ENCODE results near the gene CNTNAP2. TPM values are rescaled to one million over a fixed set of nuclear protein-coding genes. Genes with fewer than 3 reads are reported as not detected.

Gene CNTNAP2
- polyA plus RNA-seq, 4 donors: 0.54 to 10.1 (median 2.6) TPM

DNA sequence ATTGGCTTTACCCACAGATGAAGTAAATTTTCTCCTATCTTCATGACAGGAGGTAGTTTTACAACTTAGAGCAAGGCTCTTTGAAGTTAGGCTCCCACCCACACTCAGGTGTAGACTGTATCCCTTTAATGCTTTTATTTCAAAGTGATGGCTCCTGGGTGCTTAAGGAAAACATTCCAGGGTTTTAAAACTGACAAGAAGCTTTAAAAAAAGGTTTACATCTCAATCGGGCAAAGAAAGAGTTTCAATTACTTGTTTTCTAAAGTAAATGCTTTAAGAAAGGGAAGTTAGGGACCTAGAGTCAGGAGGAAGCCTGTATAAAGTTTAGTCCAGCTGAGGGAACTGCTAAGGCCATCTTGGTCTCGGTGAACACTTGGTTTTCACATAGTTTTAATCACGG is 1320.1 kb downstream of the CNTNAP2 start:
- Histone ChIP-seq H3K4me3 (ENCODE audit: low read depth in 1 of 3, low read length in 3 of 3) (no peak overlapping the region), H3K36me3 (ENCODE audit: control insufficient read depth in 3 of 3, insufficient read depth in 2 of 3, low read depth in 1 of 3, low read length in 3 of 3) (no peaks in the 10 kb centered on the region), H3K9me3 (ENCODE audit: control insufficient read depth in 2 of 2, insufficient read depth in 1 of 2, low read depth in 1 of 2, low read length in 1 of 2) (peaks cover 0 to under 1% of the 10 kb centered on the region in 2 donors), H3K27ac (ENCODE audit: low read depth in 1 of 3, low read length in 2 of 3) (no peak overlapping the region), H3K4me1 (ENCODE audit: control insufficient read depth in 3 of 3, insufficient read depth in 2 of 3, low read depth in 1 of 3, low read length in 2 of 3) (no peaks in the 10 kb centered on the region), H3K27me3 (ENCODE audit: control insufficient read depth in 3 of 3, insufficient read depth in 3 of 3, low read length in 3 of 3) (no peaks in the 10 kb centered on the region)
- FAIRE-seq (no peak), DNase-seq (no peak)
- 52 to 60% (median 59%) methylated on average over 3 of the region's 3 CpGs for WGBS, 3 donors

DNA sequence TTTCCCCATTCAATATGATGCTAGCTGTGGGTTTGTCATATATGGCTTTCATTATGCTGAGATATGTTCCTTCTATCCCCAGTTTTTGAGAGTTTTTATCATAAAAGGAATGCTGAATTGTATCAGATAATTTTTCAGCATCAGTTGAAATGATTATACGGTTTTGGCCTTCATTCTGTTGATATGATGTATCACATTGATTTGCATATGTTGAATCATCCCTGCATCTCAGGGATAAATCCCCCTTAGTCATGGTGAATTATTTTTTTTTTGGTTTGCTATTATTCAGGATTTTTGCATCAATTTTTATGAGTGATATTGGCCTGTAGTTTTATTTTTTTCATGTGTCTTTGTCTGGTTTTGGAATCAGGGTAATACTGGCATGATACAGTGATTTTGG is 1321.6 kb downstream of the CNTNAP2 start:
- Histone ChIP-seq H3K4me1 (ENCODE audit: control insufficient read depth in 3 of 3, insufficient read depth in 2 of 3, low read depth in 1 of 3, low read length in 2 of 3) (no peaks in the 10 kb centered on the region), H3K9me3 (ENCODE audit: control insufficient read depth in 2 of 2, insufficient read depth in 1 of 2, low read depth in 1 of 2, low read length in 1 of 2) (peaks cover 0 to 13% of the 10 kb centered on the region in 2 donors), H3K36me3 (ENCODE audit: control insufficient read depth in 3 of 3, insufficient read depth in 2 of 3, low read depth in 1 of 3, low read length in 3 of 3) (no peaks in the 10 kb centered on the region), H3K27me3 (ENCODE audit: control insufficient read depth in 3 of 3, insufficient read depth in 3 of 3, low read length in 3 of 3) (no peaks in the 10 kb centered on the region), H3K4me3 (ENCODE audit: low read depth in 1 of 3, low read length in 3 of 3) (no peak overlapping the region), H3K27ac (ENCODE audit: low read depth in 1 of 3, low read length in 2 of 3) (no peak overlapping the region)
- 75 to 83% (median 82%) methylated on average over 1 of the region's 1 CpG for WGBS, 3 donors
- no peak for DNase-seq
- FAIRE-seq: no peak

DNA sequence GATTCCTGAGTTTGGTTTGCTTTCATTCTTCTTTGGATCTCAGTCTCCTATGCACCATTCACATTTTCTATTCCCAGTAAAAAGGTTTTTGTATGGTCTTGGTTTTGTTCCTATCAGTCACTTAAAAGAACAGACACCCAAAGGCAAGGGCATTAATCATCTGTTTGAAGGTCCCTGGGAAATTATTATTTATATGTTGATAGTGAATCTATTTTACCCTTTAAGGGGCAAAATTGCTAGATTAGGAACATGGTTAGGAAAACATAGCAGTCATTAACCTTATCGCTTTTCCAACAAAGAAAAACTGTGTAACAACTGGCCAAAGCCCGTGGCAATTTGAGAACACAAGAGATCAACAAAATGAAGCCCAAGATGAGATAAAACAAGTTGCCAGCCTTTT is 1327.3 kb downstream of the CNTNAP2 start:
- H3K4me3 ChIP-seq (ENCODE audit: low read depth in 1 of 3, low read length in 3 of 3): no peak overlapping the region
- no peak overlapping the region for H3K27ac ChIP-seq (ENCODE audit: low read depth in 1 of 3, low read length in 2 of 3)
- FAIRE-seq: no peak
- 29 to 58% (median 33%) methylated on average over 2 of the region's 2 CpGs for WGBS, 3 donors
- H3K4me1 ChIP-seq (ENCODE audit: control insufficient read depth in 3 of 3, insufficient read depth in 2 of 3, low read depth in 1 of 3, low read length in 2 of 3): no peaks in the 10 kb centered on the region
- H3K9me3 ChIP-seq (ENCODE audit: control insufficient read depth in 2 of 2, insufficient read depth in 1 of 2, low read depth in 1 of 2, low read length in 1 of 2): peaks cover 0 to 13% of the 10 kb centered on the region in 2 donors
- H3K36me3 ChIP-seq (ENCODE audit: control insufficient read depth in 3 of 3, insufficient read depth in 2 of 3, low read depth in 1 of 3, low read length in 3 of 3): no peaks in the 10 kb centered on the region
- no peaks in the 10 kb centered on the region for H3K27me3 ChIP-seq (ENCODE audit: control insufficient read depth in 3 of 3, insufficient read depth in 3 of 3, low read length in 3 of 3)
- no peak for DNase-seq

DNA sequence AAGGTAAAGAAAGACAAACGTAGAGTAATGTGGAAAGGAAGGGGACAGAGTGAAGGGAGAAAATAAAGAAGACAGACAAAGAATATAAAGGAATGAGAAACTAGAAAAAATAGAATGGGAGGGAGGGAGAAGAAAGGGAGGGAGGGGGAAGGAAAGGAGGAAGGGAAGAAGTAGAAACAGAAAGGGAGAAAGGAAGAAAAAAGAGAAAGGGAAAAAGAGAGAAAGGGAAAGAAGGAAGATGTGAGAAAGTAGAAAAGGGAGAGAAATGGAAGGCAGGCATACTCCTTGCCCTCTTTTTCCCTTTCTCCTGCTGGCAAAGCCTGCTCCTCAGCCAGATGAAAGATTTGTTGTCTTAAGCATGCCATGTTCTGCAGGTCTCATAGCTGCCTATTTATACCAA is 1336.2 kb downstream of the CNTNAP2 start:
- Histone ChIP-seq H3K9me3 (ENCODE audit: control insufficient read depth in 2 of 2, insufficient read depth in 1 of 2, low read depth in 1 of 2, low read length in 1 of 2) (peaks cover 0 to 2% of the 10 kb centered on the region in 2 donors), H3K36me3 (ENCODE audit: control insufficient read depth in 3 of 3, insufficient read depth in 2 of 3, low read depth in 1 of 3, low read length in 3 of 3) (no peaks in the 10 kb centered on the region), H3K27me3 (ENCODE audit: control insufficient read depth in 3 of 3, insufficient read depth in 3 of 3, low read length in 3 of 3) (no peaks in the 10 kb centered on the region), H3K27ac (ENCODE audit: low read depth in 1 of 3, low read length in 2 of 3) (no peak overlapping the region), H3K4me3 (ENCODE audit: low read depth in 1 of 3, low read length in 3 of 3) (no peak overlapping the region), H3K4me1 (ENCODE audit: control insufficient read depth in 3 of 3, insufficient read depth in 2 of 3, low read depth in 1 of 3, low read length in 2 of 3) (no peaks in the 10 kb centered on the region)
- WGBS, 3 donors: 45 to 64% (median 50%) methylated on average over 1 of the region's 1 CpG
- FAIRE-seq (no peak), DNase-seq (no peak)

DNA sequence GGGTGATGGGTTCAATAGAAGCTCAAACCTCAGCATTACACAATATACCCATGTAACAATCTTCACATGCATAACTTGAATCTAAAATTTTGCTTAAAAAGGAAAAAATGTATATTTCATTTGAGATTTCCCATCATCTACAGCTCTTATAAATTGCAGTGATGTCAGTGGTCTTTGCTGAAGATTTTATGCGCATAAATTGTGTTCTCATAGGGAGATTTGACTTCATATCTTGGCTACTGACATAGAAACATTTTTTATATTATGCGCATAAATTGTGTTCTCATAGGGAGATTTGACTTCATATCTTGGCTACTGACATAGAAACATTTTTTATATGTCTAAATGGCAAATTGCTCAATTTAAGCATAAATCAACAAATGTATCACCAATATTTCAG is 1348.6 kb downstream of the CNTNAP2 start:
- no peaks in the 10 kb centered on the region for H3K27me3 ChIP-seq (ENCODE audit: control insufficient read depth in 3 of 3, insufficient read depth in 3 of 3, low read length in 3 of 3)
- H3K36me3 ChIP-seq (ENCODE audit: control insufficient read depth in 3 of 3, insufficient read depth in 2 of 3, low read depth in 1 of 3, low read length in 3 of 3): no peaks in the 10 kb centered on the region
- H3K4me3 ChIP-seq (ENCODE audit: low read depth in 1 of 3, low read length in 3 of 3): no peak overlapping the region
- DNase-seq (no peak), FAIRE-seq (no peak)
- 95 to 97% (median 96%) methylated on average over 2 of the region's 2 CpGs for WGBS, 3 donors
- H3K9me3 ChIP-seq (ENCODE audit: control insufficient read depth in 2 of 2, insufficient read depth in 1 of 2, low read depth in 1 of 2, low read length in 1 of 2): no peaks in the 10 kb centered on the region
- no peaks in the 10 kb centered on the region for H3K4me1 ChIP-seq (ENCODE audit: control insufficient read depth in 3 of 3, insufficient read depth in 2 of 3, low read depth in 1 of 3, low read length in 2 of 3)
- no peak overlapping the region for H3K27ac ChIP-seq (ENCODE audit: low read depth in 1 of 3, low read length in 2 of 3)

DNA sequence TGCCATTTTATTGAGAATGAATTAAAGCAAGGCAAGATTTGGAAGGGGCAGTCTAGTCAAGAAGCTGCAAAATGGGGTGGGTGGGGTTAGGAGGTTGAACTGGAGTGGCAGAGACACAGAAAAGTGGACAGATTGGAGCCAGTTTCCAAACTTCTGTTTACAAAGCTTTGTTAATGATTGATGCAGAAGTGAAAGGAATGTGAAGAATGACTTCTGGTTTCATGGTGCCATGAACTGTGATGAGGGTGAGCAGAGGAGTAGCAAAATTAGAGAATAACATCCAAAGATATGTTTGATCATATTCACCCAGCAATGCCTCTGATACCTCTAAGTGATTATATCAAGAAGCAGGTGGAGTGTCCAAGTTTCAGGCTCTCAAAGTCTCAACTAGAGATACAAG is 1356.0 kb downstream of the CNTNAP2 start:
- Histone ChIP-seq H3K36me3 (ENCODE audit: control insufficient read depth in 3 of 3, insufficient read depth in 2 of 3, low read depth in 1 of 3, low read length in 3 of 3) (no peaks in the 10 kb centered on the region), H3K4me1 (ENCODE audit: control insufficient read depth in 3 of 3, insufficient read depth in 2 of 3, low read depth in 1 of 3, low read length in 2 of 3) (no peaks in the 10 kb centered on the region), H3K27ac (ENCODE audit: low read depth in 1 of 3, low read length in 2 of 3) (no peak overlapping the region), H3K27me3 (ENCODE audit: control insufficient read depth in 3 of 3, insufficient read depth in 3 of 3, low read length in 3 of 3) (no peaks in the 10 kb centered on the region), H3K4me3 (ENCODE audit: low read depth in 1 of 3, low read length in 3 of 3) (no peak overlapping the region), H3K9me3 (ENCODE audit: control insufficient read depth in 2 of 2, insufficient read depth in 1 of 2, low read depth in 1 of 2, low read length in 1 of 2) (no peaks in the 10 kb centered on the region)
- DNase-seq (no peak), FAIRE-seq (no peak)

DNA sequence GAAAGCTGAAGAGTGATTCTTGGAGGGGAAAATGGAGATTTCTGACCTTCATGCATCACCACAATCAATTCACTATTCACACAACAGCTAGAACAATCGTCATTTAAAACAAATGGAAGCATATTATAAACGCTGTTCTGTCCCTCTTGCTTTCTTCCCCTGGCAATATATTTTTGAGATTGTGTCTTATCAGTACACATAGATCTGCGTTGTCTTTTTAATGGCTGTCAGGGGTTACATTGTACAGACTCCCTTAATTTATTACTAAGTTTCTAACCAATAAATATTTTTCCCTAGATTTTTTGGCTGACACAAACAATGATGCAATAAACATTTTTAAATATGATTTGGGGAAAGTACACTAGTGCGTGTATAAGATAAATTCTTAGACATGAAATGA is 1358.3 kb downstream of the CNTNAP2 start:
- H3K4me3 ChIP-seq (ENCODE audit: low read depth in 1 of 3, low read length in 3 of 3): no peak overlapping the region
- H3K36me3 ChIP-seq (ENCODE audit: control insufficient read depth in 3 of 3, insufficient read depth in 2 of 3, low read depth in 1 of 3, low read length in 3 of 3): no peaks in the 10 kb centered on the region
- DNase-seq: no peak
- no peaks in the 10 kb centered on the region for H3K9me3 ChIP-seq (ENCODE audit: control insufficient read depth in 2 of 2, insufficient read depth in 1 of 2, low read depth in 1 of 2, low read length in 1 of 2)
- H3K27me3 ChIP-seq (ENCODE audit: control insufficient read depth in 3 of 3, insufficient read depth in 3 of 3, low read length in 3 of 3): no peaks in the 10 kb centered on the region
- WGBS, 3 donors: 31 to 66% (median 57%) methylated on average over 4 of the region's 4 CpGs
- no peak for FAIRE-seq
- no peak overlapping the region for H3K27ac ChIP-seq (ENCODE audit: low read depth in 1 of 3, low read length in 2 of 3)
- H3K4me1 ChIP-seq (ENCODE audit: control insufficient read depth in 3 of 3, insufficient read depth in 2 of 3, low read depth in 1 of 3, low read length in 2 of 3): no peaks in the 10 kb centered on the region

DNA sequence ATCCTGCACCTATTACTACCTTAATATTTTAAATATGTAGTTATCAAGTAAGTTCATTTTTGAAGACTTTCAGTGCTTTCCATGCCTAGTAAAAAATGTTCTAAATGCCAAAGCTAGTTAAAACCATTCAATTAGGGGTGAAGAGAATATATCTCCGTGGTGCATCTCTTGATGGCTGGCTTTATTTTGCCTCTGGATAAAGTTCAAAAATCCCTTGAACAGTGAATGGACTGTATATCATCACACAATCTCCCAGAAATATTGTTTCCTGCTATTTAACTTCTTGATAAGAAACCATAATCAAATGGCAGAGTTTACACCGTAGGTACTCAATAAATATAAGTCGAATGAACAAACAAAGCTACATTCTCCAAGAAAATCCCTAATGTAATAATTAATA is 1360.9 kb downstream of the CNTNAP2 start:
- Histone ChIP-seq H3K4me1 (ENCODE audit: control insufficient read depth in 3 of 3, insufficient read depth in 2 of 3, low read depth in 1 of 3, low read length in 2 of 3) (no peaks in the 10 kb centered on the region), H3K9me3 (ENCODE audit: control insufficient read depth in 2 of 2, insufficient read depth in 1 of 2, low read depth in 1 of 2, low read length in 1 of 2) (no peaks in the 10 kb centered on the region), H3K4me3 (ENCODE audit: low read depth in 1 of 3, low read length in 3 of 3) (no peak overlapping the region), H3K36me3 (ENCODE audit: control insufficient read depth in 3 of 3, insufficient read depth in 2 of 3, low read depth in 1 of 3, low read length in 3 of 3) (no peaks in the 10 kb centered on the region), H3K27ac (ENCODE audit: low read depth in 1 of 3, low read length in 2 of 3) (no peak overlapping the region), H3K27me3 (ENCODE audit: control insufficient read depth in 3 of 3, insufficient read depth in 3 of 3, low read length in 3 of 3) (no peaks in the 10 kb centered on the region)
- WGBS, 3 donors: 28 to 61% (median 50%) methylated on average over 3 of the region's 3 CpGs
- FAIRE-seq (no peak), DNase-seq (no peak)

DNA sequence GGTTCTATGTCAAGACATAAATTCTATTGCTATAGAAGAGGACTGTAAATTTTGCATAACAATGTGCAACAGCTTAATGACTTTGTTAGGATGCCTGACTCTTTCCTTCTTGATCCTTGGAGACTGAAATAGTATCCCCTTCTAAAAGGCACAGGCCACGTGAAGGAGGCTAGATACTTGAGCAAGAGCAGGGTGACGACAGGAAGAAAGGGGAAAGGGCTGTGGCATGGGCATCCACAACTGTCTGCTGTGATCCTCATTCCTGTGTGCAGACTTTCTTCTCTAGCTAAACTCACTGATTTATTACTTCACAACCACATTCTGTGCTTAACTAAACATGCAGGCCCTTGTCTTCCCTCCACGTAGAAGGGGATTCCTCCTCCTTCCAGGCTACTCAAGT is 1362.2 kb downstream of the CNTNAP2 start:
- no peaks in the 10 kb centered on the region for H3K27me3 ChIP-seq (ENCODE audit: control insufficient read depth in 3 of 3, insufficient read depth in 3 of 3, low read length in 3 of 3)
- H3K36me3 ChIP-seq (ENCODE audit: control insufficient read depth in 3 of 3, insufficient read depth in 2 of 3, low read depth in 1 of 3, low read length in 3 of 3): no peaks in the 10 kb centered on the region
- DNase-seq (no peak), FAIRE-seq (no peak)
- no peaks in the 10 kb centered on the region for H3K9me3 ChIP-seq (ENCODE audit: control insufficient read depth in 2 of 2, insufficient read depth in 1 of 2, low read depth in 1 of 2, low read length in 1 of 2)
- no peak overlapping the region for H3K4me3 ChIP-seq (ENCODE audit: low read depth in 1 of 3, low read length in 3 of 3)
- H3K27ac ChIP-seq (ENCODE audit: low read depth in 1 of 3, low read length in 2 of 3): no peak overlapping the region
- no peaks in the 10 kb centered on the region for H3K4me1 ChIP-seq (ENCODE audit: control insufficient read depth in 3 of 3, insufficient read depth in 2 of 3, low read depth in 1 of 3, low read length in 2 of 3)
- 29 to 36% (median 30%) methylated on average over 3 of the region's 3 CpGs for WGBS, 3 donors

Data from small intestine (tissue), 7 donors.